Brain microvascular endothelial cell (primary cell): ENCODE measurements around the gene GALR2.

ENCODE experiments used
- DNase-seq: peaks from one replicate; pipeline ENCODE4 v3.0.0-alpha.2; 2020
- H3K27ac ChIP-seq: fragments of 250-450 bp; sonication (Bioruptor Pico); 2 replicates; pipeline ENCODE4 v1.5.1; 2020; ENCODE audit warnings: mild to moderate bottlenecking, moderate library complexity
- H3K27me3 ChIP-seq: fragments of 250-450 bp; sonication (Bioruptor Pico); replicated peaks from 2 replicates; pipeline ENCODE4 v1.5.1; 2020; ENCODE audit warnings: mild to moderate bottlenecking
- H3K36me3 ChIP-seq: fragments of 250-450 bp; sonication (Bioruptor Pico); replicated peaks from 2 replicates; pipeline ENCODE4 v1.5.1; 2020; ENCODE audit warnings: mild to moderate bottlenecking
- H3K4me3 ChIP-seq: 2 replicates; pipeline ENCODE4 v1.5.1; 2011; ENCODE audit warnings: low read depth, mild to moderate bottlenecking, control low read depth, low read length, moderate library complexity
- CTCF ChIP-seq: IDR thresholded peaks from 2 replicates; pipeline ENCODE4 v1.5.1; 2011; ENCODE audit warnings: low read depth, mild to moderate bottlenecking, moderate library complexity, low read length, control low read depth, inconsistent platforms; ENCODE audit errors: missing control alignments
- in situ Hi-C: cut with HindIII; loops from 2 replicates; pipeline ENCODE4 v1.10.0; 2017; ENCODE audit warnings: low sequenced_read_pairs, low pct_ligation_motif_present

The GALR2 gene

GRCh38 chr17:76087531-76087930 lies 12.9 kb downstream of the GALR2 start:
- no peak overlapping the region for H3K27ac ChIP-seq
- no peaks in the 10 kb centered on the region for H3K27me3 ChIP-seq
- no peak for TF ChIP-seq CTCF
- H3K4me3 ChIP-seq: no peak overlapping the region
- H3K36me3 ChIP-seq: peaks cover 64% of the 10 kb centered on the region
- in situ Hi-C loops: no loop called here
- no peak for DNase-seq

GRCh38 chr17:76088041-76088867 lies 13.7 kb downstream of the GALR2 start:
- Histone ChIP-seq H3K4me3 (no peak overlapping the region), H3K27me3 (no peaks in the 10 kb centered on the region), H3K27ac (no peak overlapping the region), H3K36me3 (peaks cover 71% of the 10 kb centered on the region)
- in situ Hi-C loops: no loop called here
- no peak for DNase-seq
- TF ChIP-seq CTCF: peak; percentile 20

GRCh38 chr17:76088868-76089576 lies 14.4 kb downstream of the GALR2 start:
- peaks cover 73% of the 10 kb centered on the region for H3K36me3 ChIP-seq
- H3K27me3 ChIP-seq: no peaks in the 10 kb centered on the region
- H3K27ac ChIP-seq: no peak overlapping the region
- no peak overlapping the region for H3K4me3 ChIP-seq
- no peak for TF ChIP-seq CTCF
- in situ Hi-C loops: no loop called here
- DNase-seq: no peak

- DNase-seq: no peak
- Histone ChIP-seq H3K4me3 (no peak overlapping the region), H3K36me3 (peaks cover 69% of the 10 kb centered on the region), H3K27me3 (no peaks in the 10 kb centered on the region), H3K27ac (no peak overlapping the region)
- in situ Hi-C loops: no loop called here
- TF ChIP-seq CTCF: no peak
Measured at GRCh38 chr17:76089680-76090516, 15.3 kb downstream of the GALR2 start.

- TF ChIP-seq CTCF: no peak
- no peak for DNase-seq
- in situ Hi-C loops: no loop called here
- Histone ChIP-seq H3K27ac (no peak overlapping the region), H3K36me3 (peaks cover 65% of the 10 kb centered on the region), H3K4me3 (no peak overlapping the region), H3K27me3 (no peaks in the 10 kb centered on the region)
Measured at GRCh38 chr17:76090517-76091129, 16.0 kb downstream of the GALR2 start.
